Medulla oblongata (tissue), 1 donor: ENCODE measurements around the gene NME2.
A peak's percentile ranks its signal among the peaks of the same experiment; 100 is the strongest.
"Not testable (repeated sequence)": the region's sequence is repeated elsewhere in the genome, so short reads cannot be mapped to it uniquely, and the experiment has no call there.

Experiments
- DNase-seq: peaks from one replicate; pipeline ENCODE4 v3.0.0-alpha.2; 2015; ENCODE audit errors: extremely low spot score

NME2 gene

GRCh38 chr17:51152766-51153209 lies 13.4 kb upstream of the NME2 start:
- no peak for DNase-seq

GRCh38 chr17:51153210-51154072 lies 12.8 kb upstream of the NME2 start, which contains the start of gene NME1:
Gene NME1 (plus strand): TSS chr17:51153559. CDS start chr17:51155655, 2,096 bp downstream.
- peak; percentile 100 for DNase-seq

DNA sequence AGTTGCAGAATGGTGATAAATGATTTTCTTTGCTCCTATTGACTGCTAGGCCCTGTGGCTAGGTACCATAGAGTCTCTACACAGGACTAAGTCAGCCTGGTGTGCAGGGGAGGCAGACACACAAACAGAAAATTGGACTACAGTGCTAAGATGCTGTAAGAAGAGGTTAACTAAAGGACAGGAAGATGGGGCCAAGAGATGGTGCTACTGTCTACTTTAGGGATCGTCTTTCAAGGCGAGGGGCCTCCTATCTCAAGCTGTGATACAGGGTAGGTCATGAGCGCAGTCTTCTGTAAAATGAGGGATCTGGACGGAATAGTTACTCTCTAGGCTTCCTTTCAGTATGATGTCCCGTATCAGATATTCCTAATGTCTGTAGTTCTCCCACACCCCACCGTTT lies 12.0 kb upstream of the NME2 start:
- DNase-seq = peak; percentile 12

DNA sequence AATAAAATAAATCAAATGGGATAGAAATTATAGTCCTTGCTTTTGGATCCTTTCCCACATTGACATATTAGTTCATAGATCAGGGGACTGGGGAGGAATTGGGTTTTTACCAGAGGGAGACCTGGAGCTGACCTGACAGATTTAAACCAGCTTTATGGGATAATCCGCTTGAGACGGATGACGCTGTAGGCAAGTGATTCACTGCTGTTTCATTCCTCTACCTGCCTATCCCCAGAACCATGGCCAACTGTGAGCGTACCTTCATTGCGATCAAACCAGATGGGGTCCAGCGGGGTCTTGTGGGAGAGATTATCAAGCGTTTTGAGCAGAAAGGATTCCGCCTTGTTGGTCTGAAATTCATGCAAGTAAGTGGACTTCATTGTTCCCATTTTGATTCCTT lies 10.8 kb upstream of the NME2 start:
- DNase-seq = no peak

- DNase-seq = no peak
Observed at GRCh38 chr17:51159604-51160003, 6.6 kb upstream of the NME2 start.

DNA sequence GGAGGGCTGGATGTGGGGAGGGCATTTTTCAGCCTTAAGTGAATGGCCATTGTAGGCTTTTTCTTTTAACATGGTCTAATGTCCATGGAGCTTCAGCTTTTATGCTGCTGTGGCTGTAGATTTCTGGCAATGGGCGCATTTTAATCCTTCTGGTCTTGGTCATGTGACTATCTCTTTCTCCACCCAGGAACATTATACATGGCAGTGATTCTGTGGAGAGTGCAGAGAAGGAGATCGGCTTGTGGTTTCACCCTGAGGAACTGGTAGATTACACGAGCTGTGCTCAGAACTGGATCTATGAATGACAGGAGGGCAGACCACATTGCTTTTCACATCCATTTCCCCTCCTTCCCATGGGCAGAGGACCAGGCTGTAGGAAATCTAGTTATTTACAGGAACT lies 4.7 kb upstream of the NME2 start:
- no peak for DNase-seq

DNA sequence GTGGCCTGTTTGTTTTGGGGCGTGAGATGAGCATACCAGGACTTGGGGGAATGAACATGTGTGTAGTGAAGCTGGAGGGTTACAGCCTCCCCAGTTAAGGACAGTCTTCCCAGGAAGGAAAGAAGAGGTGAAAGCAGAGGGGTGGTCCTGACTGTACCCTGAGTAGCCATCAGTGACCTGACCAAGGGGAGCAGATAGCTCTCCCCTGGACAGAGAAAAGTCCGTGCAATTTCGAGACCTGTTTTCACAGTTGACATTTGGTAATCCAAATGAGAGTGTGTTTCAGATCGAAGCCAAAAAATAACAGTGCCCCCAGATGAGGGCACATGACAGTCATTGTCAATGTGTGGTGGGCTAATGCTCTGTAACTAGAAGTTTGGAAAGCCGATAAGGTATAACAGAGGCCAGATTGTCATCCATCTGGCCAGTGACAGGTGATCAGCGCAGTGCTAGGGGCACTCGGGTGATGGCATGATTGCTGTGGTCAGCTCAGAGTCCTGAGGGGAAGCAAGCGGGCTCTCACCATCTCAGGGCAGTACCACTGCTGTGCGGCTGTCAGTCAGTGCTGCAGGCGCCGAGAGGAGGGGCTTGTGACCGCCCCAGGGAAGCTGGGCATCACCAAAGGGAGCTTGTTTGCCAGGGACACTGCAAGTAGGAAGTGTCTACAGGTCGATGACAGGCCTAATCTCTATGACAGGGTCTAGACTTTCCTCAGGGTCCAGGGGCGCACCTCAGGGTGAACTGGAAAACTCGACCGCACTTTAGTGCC lies 1.1 kb upstream of the NME2 start:
- DNase-seq = no peak

DNA sequence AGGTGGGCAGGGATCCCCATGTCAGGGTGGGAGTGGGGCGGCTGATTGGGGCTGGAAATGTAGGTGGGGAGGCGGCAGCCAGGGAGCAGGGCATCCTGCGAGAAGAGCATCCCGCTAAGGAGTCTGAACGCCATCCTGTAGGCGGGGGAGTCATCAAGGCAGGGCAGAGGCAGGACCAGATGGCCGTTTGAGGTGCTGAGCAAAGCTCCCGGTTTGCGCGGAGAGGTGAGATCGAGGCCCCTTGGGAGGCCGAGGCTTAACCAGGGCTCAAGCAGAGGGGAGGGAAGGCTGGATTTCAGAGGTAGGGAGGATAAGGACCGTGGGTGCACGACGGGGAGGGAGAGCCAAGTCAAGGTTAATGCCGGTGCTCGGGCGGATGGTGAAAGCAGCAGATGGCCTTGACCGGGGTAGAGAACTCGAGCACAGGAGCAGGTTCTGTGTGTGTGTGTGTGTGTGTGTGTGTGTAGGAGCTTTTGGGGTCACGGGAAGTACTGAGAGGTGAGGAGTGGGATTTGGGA lies 472 bp upstream of the NME2 start:
- no peak for DNase-seq

- DNase-seq = peak; percentile 34
Observed at GRCh38 chr17:51166987-51167931, 1.0 kb downstream of the NME2 start.

DNA sequence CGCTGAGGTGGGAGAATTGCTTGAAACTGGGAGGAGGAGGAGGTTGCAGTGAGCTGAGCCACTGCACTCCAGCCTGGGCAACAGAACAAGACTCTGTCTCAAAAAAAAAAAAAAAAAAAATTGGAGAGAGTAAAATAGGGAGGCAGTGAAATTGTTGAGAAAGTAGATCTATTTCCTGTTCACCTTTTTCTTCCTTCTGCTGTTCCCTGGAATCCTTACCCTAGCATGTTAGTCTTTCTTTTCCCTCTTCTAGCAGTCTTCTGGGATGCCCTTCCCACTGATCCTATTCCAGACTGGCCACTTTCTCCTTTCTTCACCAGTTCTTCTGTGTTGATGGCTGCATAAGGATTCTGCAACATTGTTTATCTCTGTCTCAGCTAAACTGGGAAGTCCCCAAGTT lies 3.1 kb downstream of the NME2 start:
- DNase-seq = no peak

DNA sequence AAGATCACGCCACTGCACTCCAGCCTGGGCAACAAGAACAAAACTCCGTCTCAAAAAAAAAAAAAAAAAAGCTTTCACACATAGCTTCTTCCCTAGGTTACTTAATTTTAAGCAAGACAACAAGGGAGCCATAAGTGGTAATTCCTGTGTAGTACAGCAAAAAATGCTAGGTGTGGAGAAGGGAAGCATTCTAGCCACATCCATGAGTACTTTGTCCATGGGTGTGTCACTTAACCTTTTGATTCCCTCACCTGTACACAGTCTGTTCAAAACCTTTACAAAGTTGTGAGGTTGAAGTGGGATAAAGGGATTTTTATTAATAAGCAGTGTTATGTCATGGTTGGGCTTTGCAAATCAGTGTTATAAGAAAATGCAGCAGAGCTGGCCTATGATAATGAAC lies 4.5 kb downstream of the NME2 start:
- no peak for DNase-seq

DNA sequence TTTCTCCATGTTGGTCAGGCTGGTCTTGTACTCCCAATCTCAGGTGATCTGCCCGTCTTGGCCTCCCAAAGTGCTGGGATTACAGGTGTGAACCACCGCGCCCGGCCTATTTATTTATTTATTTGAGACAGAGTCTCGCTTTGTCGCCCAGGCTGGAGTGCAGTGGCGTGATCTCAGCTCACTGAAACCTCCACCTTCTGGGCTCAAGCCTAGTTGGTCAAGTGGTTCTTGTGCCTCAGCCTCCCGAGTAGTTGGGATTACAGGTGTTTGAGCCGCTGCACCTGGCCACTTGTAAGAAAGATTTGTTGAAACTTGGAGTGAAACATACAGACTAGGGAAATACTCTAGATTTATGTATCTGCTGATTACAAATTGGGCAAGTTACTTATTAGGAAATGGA lies 5.8 kb downstream of the NME2 start:
- DNase-seq = not testable (repeated sequence)

GRCh38 chr17:51180486-51180885 lies 14.3 kb downstream of the NME2 start:
- no peak for DNase-seq

- no peak for DNase-seq
Observed at GRCh38 chr17:51184124-51184523, 17.9 kb downstream of the NME2 start.

DNA sequence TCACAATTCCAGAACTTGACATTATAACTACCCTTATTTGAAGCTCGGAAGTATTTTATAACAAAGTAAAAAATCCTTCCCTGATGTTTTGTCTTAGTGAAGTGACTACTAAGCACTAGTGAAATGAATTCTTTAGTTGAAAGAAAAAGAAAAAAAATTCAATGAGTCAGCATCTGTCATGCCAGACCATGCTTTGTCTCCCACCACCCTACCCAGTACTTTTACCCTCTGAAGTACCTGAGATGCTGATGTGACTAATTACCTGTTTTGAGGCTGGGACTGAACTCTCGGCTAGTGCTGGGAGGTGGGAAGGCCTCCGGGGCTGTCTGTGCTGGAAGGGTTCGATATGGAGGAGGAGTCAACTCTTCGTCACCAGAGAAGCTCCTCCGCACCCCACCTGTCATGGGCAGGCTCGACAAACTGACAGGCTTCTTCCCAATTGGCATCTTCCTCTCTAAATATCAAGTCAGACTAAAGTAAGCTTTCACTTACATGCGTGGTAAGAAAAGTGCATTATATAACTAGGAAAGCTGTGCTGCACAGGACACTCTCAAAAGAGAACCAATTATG lies 19.6 kb downstream of the NME2 start:
- DNase-seq = no peak

GRCh38 chr17:51188271-51188833 lies 22.1 kb downstream of the NME2 start:
- DNase-seq = no peak

DNA sequence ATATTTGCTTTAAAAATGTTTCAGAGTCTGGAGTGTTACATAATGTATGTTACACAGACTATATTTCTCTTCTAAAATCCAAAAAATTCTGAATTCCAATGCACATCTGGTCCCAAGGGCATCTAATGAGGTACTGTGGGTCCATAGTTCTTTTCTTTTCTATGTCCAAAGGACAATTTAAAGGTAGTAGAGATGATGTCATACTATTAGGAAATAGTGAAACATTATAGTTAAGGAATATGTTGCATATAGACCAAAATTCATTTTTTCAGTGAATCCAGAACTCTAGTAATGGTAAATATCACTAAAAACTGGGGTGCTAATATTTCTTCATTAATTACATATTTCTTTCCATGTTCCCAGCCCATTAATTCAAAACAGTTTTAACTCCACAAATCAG lies 23.0 kb downstream of the NME2 start:
- DNase-seq = no peak

GRCh38 chr17:51189628-51190027 lies 23.4 kb downstream of the NME2 start:
- DNase-seq = no peak

DNA sequence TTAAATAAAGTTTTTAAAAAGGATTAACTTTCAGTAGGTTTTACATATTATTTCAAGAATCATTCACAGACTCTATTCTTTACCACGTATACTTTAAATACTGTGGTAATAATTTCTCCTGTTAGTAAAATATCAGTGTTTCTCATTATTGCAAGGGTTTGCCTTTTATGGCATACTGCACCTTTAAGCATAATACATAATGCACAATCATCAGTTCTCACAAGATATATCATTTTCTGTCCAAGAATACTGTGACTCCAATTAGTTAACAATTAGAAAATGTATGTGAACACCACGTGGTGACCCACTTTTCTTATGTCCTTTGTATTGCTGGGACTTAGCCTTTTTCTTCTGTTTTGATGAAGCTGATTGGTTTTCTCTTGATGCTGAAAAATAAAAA lies 25.7 kb downstream of the NME2 start:
- no peak for DNase-seq

DNA sequence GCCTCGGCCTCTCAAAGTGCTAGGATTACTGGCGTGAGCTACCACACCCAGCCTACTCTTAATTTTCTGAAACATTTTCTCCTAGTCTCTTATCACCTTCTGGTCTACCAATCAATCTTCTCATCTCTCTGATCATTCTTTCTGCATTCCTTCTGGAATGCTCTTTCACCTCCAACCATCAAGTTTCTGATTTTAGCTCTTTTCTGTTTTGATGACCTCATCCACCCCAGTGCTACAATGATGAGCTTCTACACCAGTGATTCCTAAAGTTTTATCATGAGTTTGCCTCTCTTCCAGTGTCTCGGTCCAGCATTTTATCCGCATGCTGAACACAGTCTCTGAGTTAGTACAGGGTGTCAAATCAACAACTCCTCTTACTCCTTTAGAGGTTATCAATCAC lies 31.5 kb downstream of the NME2 start:
- DNase-seq = no peak

- no peak for DNase-seq
Observed at GRCh38 chr17:51200295-51200694, 34.1 kb downstream of the NME2 start.
